GM18507 (cell line): ENCODE results near the gene FABP6.

Experiments
- DNase-seq: peaks from one replicate; pipeline ENCODE4 v3.0.0; 2011; ENCODE audit warnings: low read depth; ENCODE audit not compliant: insufficient read length; ENCODE audit errors: extremely low spot score
- FAIRE-seq: peaks from 2 replicates; lab custom pipeline; 2011; peaks lifted over from hg19 to GRCh38; lab: Jason Lieb, UNC

Gene FABP6

GRCh38 chr5:160284291-160284873 lies 55.1 kb downstream of the FABP6 start:
- FAIRE-seq (no peak), DNase-seq (no peak)

DNA sequence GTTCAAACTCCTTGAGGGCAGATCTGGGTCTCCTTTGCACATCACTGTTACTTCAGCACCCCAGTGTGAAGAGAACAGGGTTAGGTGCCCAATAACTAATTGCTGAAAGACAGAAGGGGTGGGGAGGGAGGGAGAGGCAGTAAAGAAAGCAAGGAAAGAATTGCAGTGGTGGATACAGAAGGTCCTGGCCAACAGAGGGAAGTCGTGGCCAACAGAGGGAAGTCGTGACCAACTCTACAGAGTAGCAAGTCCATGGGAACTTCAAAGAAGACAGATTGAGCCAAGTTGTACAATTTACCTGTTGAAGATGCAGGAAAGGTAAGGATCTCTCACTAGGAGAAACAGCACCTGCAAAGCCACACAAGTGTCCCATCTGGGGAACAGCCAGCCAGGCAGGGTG lies 56.0 kb downstream of the FABP6 start:
- DNase-seq (no peak), FAIRE-seq (no peak)

DNA sequence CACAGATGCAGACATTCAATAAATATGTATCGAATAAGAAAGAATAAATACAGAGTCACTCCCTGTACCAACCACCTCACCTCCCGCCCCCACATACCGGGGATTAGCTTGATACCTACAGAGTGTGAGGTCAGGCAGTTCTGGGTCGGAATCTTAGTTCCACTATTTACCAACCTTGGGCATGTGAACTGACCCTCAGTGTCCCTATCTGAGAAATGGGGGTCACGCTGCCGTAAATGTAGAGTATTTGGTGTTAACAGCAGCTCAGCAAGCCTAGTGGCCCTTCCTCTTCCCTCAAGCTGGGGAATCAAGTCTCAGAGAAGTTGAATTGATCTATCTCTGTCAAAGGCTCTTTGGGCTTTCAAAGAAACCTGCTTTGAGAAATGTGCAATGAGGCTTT lies 57.6 kb downstream of the FABP6 start:
- FAIRE-seq: no peak

GRCh38 chr5:160287378-160288051 lies 58.2 kb downstream of the FABP6 start:
- no peak for FAIRE-seq
- DNase-seq: no peak

More for the DNA sequence above, 57.6 kb downstream of the FABP6 start:
- no peak for DNase-seq
